Thyroid gland (tissue), 4 donors: ENCODE measurements around the gene SEMA5B. TPM values are rescaled to one million over a fixed set of nuclear protein-coding genes. Genes with fewer than 3 reads are reported as not detected.

Source experiments
- DNase-seq, 2 donors: peaks; one replicate each; pipeline ENCODE4 v3.0.0-alpha.2; 2019
- H3K27ac ChIP-seq, 3 donors: fragments of 200-600 bp; sonication (generic); 1 replicate in 2 of 3; 2 replicates in 1 of 3; pipeline ENCODE4 v1.5.1; 2016 to 2019; ENCODE audit warnings: mild to moderate bottlenecking in 1 of 3, moderate library complexity in 1 of 3
- H3K27me3 ChIP-seq: fragments of 200-600 bp; sonication (generic); one replicate; pipeline ENCODE4 v1.5.1; 2019
- H3K36me3 ChIP-seq, 2 donors: fragments of 200-600 bp; sonication (generic); one replicate each; pipeline ENCODE4 v1.5.1; 2016 to 2019
- H3K4me1 ChIP-seq, 2 donors: fragments of 200-600 bp; sonication (generic); one replicate each; pipeline ENCODE4 v1.5.1; 2017 to 2019
- H3K4me3 ChIP-seq, 3 donors: fragments of 200-600 bp; sonication (generic); replicated peaks in 1 of 3; 1 replicate in 2 of 3; 2 replicates in 1 of 3; pipeline ENCODE4 v1.5.1; 2016; ENCODE audit warnings: mild to moderate bottlenecking in 1 of 3
- H3K9me3 ChIP-seq: fragments of 200-600 bp; sonication (generic); one replicate; pipeline ENCODE4 v1.5.1; 2017
- POLR2A ChIP-seq, 2 donors: fragments of 450-650 bp; IDR thresholded peaks; one replicate each; pipeline ENCODE4 v1.6.1; 2017; ENCODE audit warnings: antibody characterized with exemption in 2 of 2, mild to moderate bottlenecking in 2 of 2, moderate library complexity in 1 of 2
- WGBS, 2 donors: methylation state at CpG; one replicate each; pipeline ENCODE4 v1.1.5; 2017; 5-methylcytosine and 5-hydroxymethylcytosine counted together
- intact Hi-C: fragments of 100-400 bp; cut with DNase I; formaldehyde crosslinking; loops from one replicate; pipeline ENCODE4 v1.15.1; 2023
- total RNA-seq, 4 donors: library from RNA; depleted of rRNA; stranded (reverse); fragments of >200 nt; gene quantifications; one replicate each; pipeline ENCODE4 v1.2.3, GENCODE V29; 2016
- TF ChIP-seq, protein P1 (sequence below), 6 experiments: fragments of 200-600 bp in 3 of 6; fragments of 450-650 bp in 3 of 6; sonication (generic) in 3 of 6; IDR thresholded peaks; one replicate each; pipeline ENCODE4 v1.5.1; 2016 to 2019; ENCODE audit warnings: antibody characterized with exemption in 6 of 6, mild to moderate bottlenecking in 2 of 6, inconsistent platforms in 1 of 6, moderate library complexity in 1 of 6

SEMA5B gene
- total RNA-seq, 4 donors from 2014 or later, result 0.56 to 5.3 (median 0.63) TPM

DNA sequence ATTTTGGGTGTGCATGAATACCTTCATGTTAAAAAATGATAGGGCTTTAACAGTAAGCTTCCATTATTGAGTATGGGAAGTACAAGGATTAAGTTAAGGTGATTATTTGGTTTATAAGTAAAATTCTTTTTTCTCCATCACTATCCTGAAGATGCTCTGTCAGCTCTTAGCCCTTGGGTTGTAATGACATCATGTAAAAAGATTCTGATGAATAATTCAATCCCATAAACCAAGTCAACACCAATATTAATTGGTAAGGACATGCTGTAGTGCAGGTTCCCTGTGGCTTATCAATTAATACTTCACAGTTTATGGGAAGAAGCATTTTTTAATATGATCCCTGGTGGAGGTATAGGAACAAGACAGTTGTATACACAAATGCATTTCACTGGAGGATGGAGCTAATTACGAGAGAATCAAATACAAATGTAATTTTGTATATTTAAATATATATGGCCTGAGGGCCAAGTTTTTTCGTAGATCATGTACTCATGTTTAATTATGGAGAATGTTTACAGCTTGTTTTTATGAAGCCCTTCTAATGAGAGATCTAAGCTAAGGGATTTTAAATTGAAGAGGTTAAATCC is 145.1 kb downstream of the SEMA5B start:
- no peaks in the 10 kb centered on the region for H3K27me3 ChIP-seq
- intact Hi-C loops, result no loop called here
- 96 to 99% methylated on average over 2 of the region's 2 CpGs for WGBS, 2 donors
- no peaks in the 10 kb centered on the region for H3K4me1 ChIP-seq
- no peaks in the 10 kb centered on the region for H3K9me3 ChIP-seq
- no peak overlapping the region for H3K4me3 ChIP-seq
- DNase-seq, result no peak
- TF ChIP-seq, protein P1, sequence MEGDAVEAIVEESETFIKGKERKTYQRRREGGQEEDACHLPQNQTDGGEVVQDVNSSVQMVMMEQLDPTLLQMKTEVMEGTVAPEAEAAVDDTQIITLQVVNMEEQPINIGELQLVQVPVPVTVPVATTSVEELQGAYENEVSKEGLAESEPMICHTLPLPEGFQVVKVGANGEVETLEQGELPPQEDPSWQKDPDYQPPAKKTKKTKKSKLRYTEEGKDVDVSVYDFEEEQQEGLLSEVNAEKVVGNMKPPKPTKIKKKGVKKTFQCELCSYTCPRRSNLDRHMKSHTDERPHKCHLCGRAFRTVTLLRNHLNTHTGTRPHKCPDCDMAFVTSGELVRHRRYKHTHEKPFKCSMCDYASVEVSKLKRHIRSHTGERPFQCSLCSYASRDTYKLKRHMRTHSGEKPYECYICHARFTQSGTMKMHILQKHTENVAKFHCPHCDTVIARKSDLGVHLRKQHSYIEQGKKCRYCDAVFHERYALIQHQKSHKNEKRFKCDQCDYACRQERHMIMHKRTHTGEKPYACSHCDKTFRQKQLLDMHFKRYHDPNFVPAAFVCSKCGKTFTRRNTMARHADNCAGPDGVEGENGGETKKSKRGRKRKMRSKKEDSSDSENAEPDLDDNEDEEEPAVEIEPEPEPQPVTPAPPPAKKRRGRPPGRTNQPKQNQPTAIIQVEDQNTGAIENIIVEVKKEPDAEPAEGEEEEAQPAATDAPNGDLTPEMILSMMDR (IDR thresholded peaks at IDR 0.05), result no peak
- TF ChIP-seq POLR2A (IDR thresholded peaks at IDR 0.05), result no peak
- H3K27ac ChIP-seq, result no peak overlapping the region
- H3K36me3 ChIP-seq, result no peaks in the 10 kb centered on the region

GRCh38 chr3:122880624-122881023 is 146.9 kb downstream of the SEMA5B start:
- intact Hi-C loops, result no loop called here

DNA sequence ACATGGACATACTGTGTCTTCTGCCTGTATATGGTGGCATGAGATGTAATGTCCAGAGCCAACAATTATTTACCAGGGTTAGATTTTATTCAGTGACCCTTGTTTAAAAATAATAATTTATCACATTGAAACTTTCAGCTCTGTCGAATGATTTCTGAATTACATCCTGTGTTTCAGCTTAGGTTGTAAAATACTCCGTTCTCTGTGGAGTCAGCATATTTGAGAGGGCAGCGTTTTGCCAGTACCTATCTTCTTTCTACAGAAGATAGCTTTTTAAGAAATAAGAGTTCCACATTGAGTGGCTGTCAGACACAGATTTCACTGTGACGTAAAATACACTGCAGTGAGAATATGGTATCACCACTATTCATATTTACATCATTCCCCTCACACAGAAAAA is 147.4 kb downstream of the SEMA5B start:
- Histone ChIP-seq H3K36me3 (no peaks in the 10 kb centered on the region), H3K9me3 (no peaks in the 10 kb centered on the region), H3K27me3 (no peaks in the 10 kb centered on the region), H3K4me1 (peaks cover 0 to 11% of the 10 kb centered on the region in 2 donors), H3K4me3 (no peak overlapping the region), H3K27ac (no peak overlapping the region)
- no peak for DNase-seq
- TF ChIP-seq POLR2A (IDR thresholded peaks at IDR 0.05), result no peak
- TF ChIP-seq, protein P1 (IDR thresholded peaks at IDR 0.05), result no peak
- intact Hi-C loops, result no loop called here
- WGBS, 2 donors, result 89 to 92% methylated on average over 4 of the region's 4 CpGs

More at GRCh38 chr3:122880624-122881023, 146.9 kb downstream of the SEMA5B start:
- Histone ChIP-seq H3K36me3 (no peaks in the 10 kb centered on the region), H3K27me3 (no peaks in the 10 kb centered on the region), H3K9me3 (no peaks in the 10 kb centered on the region), H3K27ac (no peak overlapping the region), H3K4me3 (no peak overlapping the region), H3K4me1 (peaks cover 0 to 10% of the 10 kb centered on the region in 2 donors)
- no peak for DNase-seq
- TF ChIP-seq POLR2A (IDR thresholded peaks at IDR 0.05), result no peak
- TF ChIP-seq, protein P1 (IDR thresholded peaks at IDR 0.05), result no peak
- WGBS, 2 donors, result 65 to 72% methylated on average over 4 of the region's 4 CpGs

DNA sequence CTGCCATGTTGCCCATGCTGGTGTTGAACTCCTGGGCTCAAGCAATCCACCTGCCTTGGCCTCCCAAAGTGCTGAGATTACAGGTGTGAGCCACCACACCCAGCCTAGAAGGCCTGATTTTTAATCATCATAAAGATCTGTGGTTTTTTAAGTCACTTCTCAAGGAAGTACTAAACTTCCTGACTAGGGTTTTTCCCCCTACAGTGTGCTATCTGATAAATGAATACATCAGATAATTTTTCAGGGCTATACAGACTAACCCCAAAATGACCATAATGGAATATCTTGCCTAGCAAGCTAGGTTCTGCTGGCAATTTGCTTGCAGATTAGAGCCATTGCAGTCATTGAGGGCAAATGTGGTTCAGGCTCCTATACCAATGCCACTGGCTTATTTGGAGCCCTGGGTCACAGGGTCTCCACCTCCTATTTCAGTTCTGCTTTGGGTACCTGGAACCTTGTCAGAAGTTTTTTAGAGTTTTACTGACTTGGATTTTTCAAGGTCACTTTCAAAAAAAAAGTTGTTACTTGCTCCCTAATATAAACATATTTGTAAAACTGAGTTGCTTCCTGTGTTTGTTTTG is 151.9 kb downstream of the SEMA5B start:
- intact Hi-C loops, result no loop called here
- H3K4me3 ChIP-seq, result no peak overlapping the region
- DNase-seq, result no peak
- no peaks in the 10 kb centered on the region for H3K36me3 ChIP-seq
- TF ChIP-seq POLR2A (IDR thresholded peaks at IDR 0.05), result no peak
- TF ChIP-seq, protein P1 (IDR thresholded peaks at IDR 0.05), result no peak
- H3K4me1 ChIP-seq, result peaks cover 7 to 11% of the 10 kb centered on the region in 2 donors
- no peaks in the 10 kb centered on the region for H3K9me3 ChIP-seq
- H3K27me3 ChIP-seq, result no peaks in the 10 kb centered on the region
- no peak overlapping the region for H3K27ac ChIP-seq

DNA sequence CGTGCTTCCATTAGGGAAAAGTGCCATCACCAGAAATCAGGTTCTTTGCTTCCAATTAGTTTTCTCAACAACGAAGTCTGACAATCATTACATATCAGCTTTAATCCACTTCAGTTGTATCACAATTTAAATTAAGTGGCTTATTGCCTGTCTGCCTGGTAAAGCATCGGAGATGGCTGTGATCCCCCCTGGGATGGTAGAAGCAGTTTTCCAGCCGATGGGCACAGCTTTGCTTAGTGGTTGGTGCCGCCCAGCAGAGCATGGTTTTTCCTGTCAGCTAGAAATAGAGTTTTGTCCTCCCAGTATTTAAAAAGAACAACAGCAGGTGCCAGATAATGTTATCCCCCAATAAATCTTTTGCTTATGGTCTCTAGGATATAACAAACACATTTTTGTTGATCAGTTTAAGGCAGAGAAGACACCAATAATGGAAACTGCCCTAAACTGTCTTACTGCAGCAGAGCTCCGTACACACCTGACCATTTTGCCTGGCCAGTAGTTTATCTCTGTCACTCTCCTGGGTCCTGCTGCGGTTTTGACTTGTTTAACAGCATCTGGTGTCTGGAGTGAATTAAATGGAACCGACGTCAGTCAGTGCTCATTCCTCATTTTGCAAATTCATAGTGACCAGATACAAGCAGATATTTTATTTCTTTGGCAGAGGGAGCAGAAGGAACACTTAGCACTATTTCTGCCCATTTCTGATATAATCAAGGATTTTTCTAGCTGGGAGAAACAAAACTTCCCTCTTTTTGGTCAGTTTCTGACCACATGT is 153.6 kb downstream of the SEMA5B start:
- H3K4me1 ChIP-seq, result peaks cover 7 to 11% of the 10 kb centered on the region in 2 donors

More for the DNA sequence above, 153.6 kb downstream of the SEMA5B start:
- no peaks in the 10 kb centered on the region for H3K36me3 ChIP-seq
- 94 to 97% methylated on average over 9 of the region's 9 CpGs for WGBS, 2 donors
- H3K4me3 ChIP-seq, result no peak overlapping the region
- H3K27me3 ChIP-seq, result no peaks in the 10 kb centered on the region
- no peak overlapping the region for H3K27ac ChIP-seq
- TF ChIP-seq, protein P1 (IDR thresholded peaks at IDR 0.05), result no peak
- no peak for TF ChIP-seq POLR2A (IDR thresholded peaks at IDR 0.05)
- intact Hi-C loops, result no loop called here
- DNase-seq, result no peak
- no peaks in the 10 kb centered on the region for H3K9me3 ChIP-seq
